ENCODE results near the gene NBPF3.

Gene NBPF3

GRCh38 chr1:21496886-21497285 lies 56.9 kb downstream of the NBPF3 start:
- no peak for TF ChIP-seq RARB (CRISPR knock-in tag; IDR thresholded peaks at IDR 0.05)
- TF ChIP-seq SNAI2 (CRISPR knock-in tag; IDR thresholded peaks at IDR 0.05) = no peak
- no peak for TF ChIP-seq ZNF70 (CRISPR knock-in tag; IDR thresholded peaks at IDR 0.05)
- TF ChIP-seq ARNTL (CRISPR knock-in tag; IDR thresholded peaks at IDR 0.05; ENCODE audit: borderline replicate concordance, low read depth) = no peak
- ATAC-seq = no peak; the same call in 2 of the 3 replicates

GRCh38 chr1:21497466-21498061 lies 57.6 kb downstream of the NBPF3 start:
- no peak for TF ChIP-seq ZNF70 (CRISPR knock-in tag; IDR thresholded peaks at IDR 0.05)
- no peak for TF ChIP-seq ISL1 (CRISPR knock-in tag; IDR thresholded peaks at IDR 0.05)
- TF ChIP-seq OSR1 (CRISPR knock-in tag; IDR thresholded peaks at IDR 0.05) = no peak
- TF ChIP-seq ZNF8 (CRISPR knock-in tag; IDR thresholded peaks at IDR 0.05) = no peak
- no peak for TF ChIP-seq CSDC2 (CRISPR knock-in tag; IDR thresholded peaks at IDR 0.05)
- no peak for TF ChIP-seq TCF4 (CRISPR knock-in tag; IDR thresholded peaks at IDR 0.05; ENCODE audit: borderline replicate concordance)
- TF ChIP-seq ZFP30 (CRISPR knock-in tag; IDR thresholded peaks at IDR 0.05) = no peak
- no peak for TF ChIP-seq CREB5 (CRISPR knock-in tag; IDR thresholded peaks at IDR 0.05; ENCODE audit: low read depth)
- TF ChIP-seq TOX (CRISPR knock-in tag; IDR thresholded peaks at IDR 0.05; ENCODE audit: borderline replicate concordance) = no peak
- TF ChIP-seq POU6F1 (CRISPR knock-in tag; IDR thresholded peaks at IDR 0.05; ENCODE audit: borderline replicate concordance, low read depth) = no peak
- no peak for TF ChIP-seq RARB (CRISPR knock-in tag; IDR thresholded peaks at IDR 0.05)
- no peak for TF ChIP-seq SNAI2 (CRISPR knock-in tag; IDR thresholded peaks at IDR 0.05)
- no peak for TF ChIP-seq ZNF565 (CRISPR knock-in tag; conservative IDR thresholded peaks at IDR 0.05; ENCODE audit: low read depth)
- TF ChIP-seq ARNTL (CRISPR knock-in tag; IDR thresholded peaks at IDR 0.05; ENCODE audit: borderline replicate concordance, low read depth) = no peak
- TF ChIP-seq PPARA (CRISPR knock-in tag; IDR thresholded peaks at IDR 0.05; ENCODE audit: borderline replicate concordance) = no peak
- TF ChIP-seq ZC3H10 (CRISPR knock-in tag; IDR thresholded peaks at IDR 0.05) = no peak
- TF ChIP-seq BACH2 (CRISPR knock-in tag; IDR thresholded peaks at IDR 0.05; ENCODE audit: borderline replicate concordance) = no peak
- TF ChIP-seq ESRRG (CRISPR knock-in tag; IDR thresholded peaks at IDR 0.05) = no peak
- no peak for ATAC-seq

- no peak for TF ChIP-seq PPARA (CRISPR knock-in tag; IDR thresholded peaks at IDR 0.05; ENCODE audit: borderline replicate concordance)
- ATAC-seq = no peak
These were observed 59.5 kb downstream of the NBPF3 start for GRCh38 chr1:21499283-21499950.

- ATAC-seq = no peak
- TF ChIP-seq ZNF565 (CRISPR knock-in tag; conservative IDR thresholded peaks at IDR 0.05; ENCODE audit: low read depth) (no peak), TOX (CRISPR knock-in tag; IDR thresholded peaks at IDR 0.05; ENCODE audit: borderline replicate concordance) (no peak), TCF4 (CRISPR knock-in tag; IDR thresholded peaks at IDR 0.05; ENCODE audit: borderline replicate concordance) (no peak), PPARA (CRISPR knock-in tag; IDR thresholded peaks at IDR 0.05; ENCODE audit: borderline replicate concordance) (no peak), ESRRG (CRISPR knock-in tag; IDR thresholded peaks at IDR 0.05) (no peak), OSR1 (CRISPR knock-in tag; IDR thresholded peaks at IDR 0.05) (no peak), GLIS3 (CRISPR knock-in tag; IDR thresholded peaks at IDR 0.05) (no peak), CSRNP3 (CRISPR knock-in tag; IDR thresholded peaks at IDR 0.05) (no peak), CREB5 (CRISPR knock-in tag; IDR thresholded peaks at IDR 0.05; ENCODE audit: low read depth) (no peak), PATZ1 (CRISPR knock-in tag; IDR thresholded peaks at IDR 0.05; ENCODE audit: borderline replicate concordance) (no peak), BACH2 (CRISPR knock-in tag; IDR thresholded peaks at IDR 0.05; ENCODE audit: borderline replicate concordance) (no peak), ZFP30 (CRISPR knock-in tag; IDR thresholded peaks at IDR 0.05) (no peak), ZFP3 (CRISPR knock-in tag; IDR thresholded peaks at IDR 0.05) (no peak), RARB (CRISPR knock-in tag; IDR thresholded peaks at IDR 0.05) (no peak), SNAI2 (CRISPR knock-in tag; IDR thresholded peaks at IDR 0.05) (no peak), ZNF8 (CRISPR knock-in tag; IDR thresholded peaks at IDR 0.05) (no peak), ISL1 (CRISPR knock-in tag; IDR thresholded peaks at IDR 0.05) (no peak), POU6F1 (CRISPR knock-in tag; IDR thresholded peaks at IDR 0.05; ENCODE audit: borderline replicate concordance, low read depth) (no peak), ZNF70 (CRISPR knock-in tag; IDR thresholded peaks at IDR 0.05) (no peak)
These were observed 63.9 kb downstream of the NBPF3 start for GRCh38 chr1:21503706-21504377.
